ENCODE results near the gene TTC7B.

The TTC7B gene

DNA sequence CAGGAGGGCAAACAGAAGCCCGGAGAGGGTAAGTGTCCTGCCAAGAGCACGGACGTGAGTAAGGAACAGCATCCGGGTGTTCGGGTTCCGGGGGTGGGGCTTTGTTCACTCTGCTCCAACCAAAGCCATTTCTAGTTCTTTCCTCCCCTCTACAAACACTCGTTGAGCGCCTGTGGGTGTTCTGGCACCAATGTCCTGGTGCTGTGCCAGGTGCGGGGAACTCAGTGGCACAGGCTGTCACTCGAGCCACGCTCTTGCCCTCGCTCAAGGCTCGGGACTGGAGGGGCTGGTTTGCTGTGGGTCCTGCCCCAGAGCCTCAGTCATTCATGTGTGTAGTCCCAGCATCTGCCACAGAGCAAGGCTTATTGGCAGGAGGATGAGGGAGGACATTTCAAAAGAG, 261.9 kb downstream of the TTC7B start:
- DNase-seq = no peak

DNA sequence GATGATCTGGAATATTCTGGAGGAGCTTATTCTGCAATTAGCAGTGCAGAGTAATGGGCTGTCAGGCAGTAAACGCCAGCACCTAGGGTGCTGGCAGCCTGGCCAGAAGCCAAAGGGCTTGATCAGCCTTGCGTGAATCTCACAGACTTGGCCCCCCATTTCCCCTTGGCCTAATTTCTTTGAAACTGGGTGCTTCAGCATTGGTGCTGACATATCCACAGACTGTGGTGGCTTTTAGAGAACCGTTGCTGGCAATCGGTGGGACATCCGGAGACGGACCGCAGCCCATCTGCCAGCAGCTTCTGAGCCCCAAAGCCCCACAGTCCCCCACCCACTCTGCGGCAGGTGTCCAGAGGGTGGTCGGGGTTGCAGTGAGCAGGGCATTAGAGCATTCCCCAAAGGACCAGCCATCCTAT, 262.3 kb downstream of the TTC7B start:
- DNase-seq = no peak

DNA sequence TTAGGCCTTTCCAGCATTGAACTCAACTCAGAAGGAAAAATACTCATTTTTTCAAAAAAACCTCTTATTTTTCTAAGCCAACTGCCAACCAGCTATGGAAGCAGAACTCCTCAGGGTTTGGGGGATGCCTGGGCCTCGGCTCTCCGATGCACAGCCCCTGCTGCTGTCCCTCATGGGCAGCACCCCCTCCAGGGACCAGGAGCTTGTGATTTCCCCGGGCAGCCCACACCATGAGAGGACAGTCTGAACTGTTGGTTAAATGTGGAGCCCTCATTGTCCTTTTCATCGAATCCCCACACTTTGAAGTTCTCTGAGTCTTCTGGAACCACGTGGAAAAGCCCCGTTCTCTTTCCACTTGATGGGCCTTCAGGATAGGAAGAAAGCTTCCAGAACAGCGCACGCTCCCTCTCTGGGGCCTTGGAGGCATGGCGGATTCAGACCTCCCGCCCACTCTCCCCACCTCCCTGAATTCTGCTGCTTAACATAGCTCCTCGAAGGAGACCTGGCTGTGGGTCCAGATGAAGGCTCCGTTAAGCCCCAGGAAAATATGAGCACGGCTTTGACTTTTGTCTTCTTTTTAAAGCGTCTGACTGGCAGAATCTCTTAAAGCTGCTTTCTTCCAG, 262.8 kb downstream of the TTC7B start:
- DNase-seq = no peak

DNA sequence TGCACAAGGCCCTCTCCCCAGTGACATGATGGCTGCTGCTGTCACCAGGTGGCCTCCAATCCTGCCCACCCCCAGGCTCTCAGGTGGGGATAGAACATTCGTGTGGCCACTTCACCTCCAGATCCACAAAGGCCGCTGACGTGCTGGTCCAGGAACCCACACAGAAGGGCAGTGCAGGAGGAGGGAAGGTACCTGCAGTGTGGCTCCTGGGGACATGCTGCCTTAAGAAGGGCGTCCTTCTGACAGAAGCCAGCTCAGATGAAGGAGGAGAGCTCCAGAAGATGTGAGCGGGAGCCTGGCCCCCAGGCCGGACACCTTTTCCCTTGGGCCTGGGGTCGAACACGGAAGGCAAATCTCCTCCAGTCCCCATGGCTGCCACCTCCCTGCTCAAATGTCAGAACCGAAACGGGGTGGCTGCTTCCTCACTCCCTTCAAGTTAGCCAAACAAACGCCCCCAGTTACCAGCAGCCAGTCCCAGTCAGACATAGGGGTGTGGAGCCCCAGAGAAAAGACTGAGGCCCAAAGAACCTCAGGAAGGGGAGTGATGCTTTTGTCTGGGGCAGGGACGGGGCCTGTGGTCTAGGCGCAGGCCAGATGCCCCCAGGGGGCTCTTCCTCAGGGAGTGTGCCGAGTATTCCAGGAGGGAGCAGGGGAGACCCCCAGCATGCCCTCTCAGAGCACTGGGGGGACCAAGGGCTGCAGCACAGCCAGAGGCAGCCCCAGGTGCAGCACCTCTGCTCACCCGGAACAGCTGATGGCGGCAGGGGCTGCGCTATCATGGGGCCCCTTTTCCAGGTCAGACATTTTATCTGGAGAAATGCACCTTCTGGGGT, 263.5 kb downstream of the TTC7B start:
- no peak for DNase-seq

DNA sequence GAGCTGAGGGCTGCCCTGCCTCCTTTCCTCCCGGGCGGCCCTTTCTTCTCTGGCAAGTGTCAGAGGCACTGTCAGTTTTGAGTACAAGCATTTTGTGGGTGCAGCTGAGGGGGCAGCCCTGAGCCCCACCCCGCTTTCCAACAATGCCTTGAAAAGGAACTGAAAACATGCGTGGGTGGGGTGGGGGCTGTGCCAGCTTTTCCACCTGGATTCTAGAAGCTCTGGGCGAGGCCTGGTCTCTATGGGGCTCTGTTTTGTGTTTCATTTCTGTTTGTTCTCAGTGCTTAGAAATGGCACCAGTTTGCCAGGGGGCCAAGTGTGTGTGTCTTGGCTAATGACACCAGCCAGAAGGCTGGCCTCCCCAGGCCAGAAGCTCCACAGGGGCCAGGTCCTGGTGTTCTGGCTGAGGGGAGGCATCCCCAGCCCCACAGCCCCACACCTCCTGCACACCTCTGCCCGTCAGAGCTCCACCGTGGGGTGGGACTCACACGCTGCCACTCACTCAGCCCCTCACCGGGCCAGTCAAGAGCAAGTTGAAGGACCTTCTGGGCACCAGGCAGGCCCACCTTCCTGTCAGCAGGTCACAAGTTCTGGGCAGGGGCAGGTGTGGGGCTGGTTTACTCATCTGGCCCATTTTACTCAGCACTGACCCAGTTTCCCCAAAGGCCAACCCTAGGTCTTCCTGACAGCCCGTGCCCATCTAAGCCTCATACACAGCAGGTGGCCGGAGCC, 264.3 kb downstream of the TTC7B start:
- DNase-seq = no peak

DNA sequence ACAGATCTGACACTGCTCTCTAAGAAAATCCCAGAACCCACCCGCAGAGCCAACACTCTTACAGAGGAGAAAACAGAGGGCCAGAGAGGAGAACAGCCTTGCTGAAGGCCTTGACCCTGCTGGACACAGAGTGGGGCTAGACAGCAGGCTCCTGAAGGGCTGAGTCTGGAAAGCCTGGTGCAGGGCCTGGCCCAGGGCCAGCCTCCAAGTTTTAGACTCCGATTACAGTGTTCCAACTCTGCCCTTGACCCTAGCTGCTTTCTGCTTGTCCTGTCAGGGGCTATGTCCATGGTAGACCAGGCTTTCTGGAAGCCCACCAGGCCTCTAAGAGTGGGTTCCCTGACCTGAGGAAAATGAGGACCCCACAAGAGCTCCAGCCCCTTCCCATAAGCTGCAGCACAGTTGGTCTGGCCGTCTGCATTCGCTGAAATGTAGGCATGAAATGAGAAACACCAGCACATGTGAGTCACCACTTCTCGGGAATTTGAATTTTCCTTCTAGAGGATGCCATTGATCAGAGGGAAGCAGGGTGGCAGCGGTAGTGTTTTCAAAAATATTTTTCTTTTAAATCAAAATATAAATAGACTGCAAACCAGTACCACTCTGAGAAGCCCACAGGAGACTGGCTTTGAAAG, 265.0 kb downstream of the TTC7B start:
- DNase-seq = no peak

DNA sequence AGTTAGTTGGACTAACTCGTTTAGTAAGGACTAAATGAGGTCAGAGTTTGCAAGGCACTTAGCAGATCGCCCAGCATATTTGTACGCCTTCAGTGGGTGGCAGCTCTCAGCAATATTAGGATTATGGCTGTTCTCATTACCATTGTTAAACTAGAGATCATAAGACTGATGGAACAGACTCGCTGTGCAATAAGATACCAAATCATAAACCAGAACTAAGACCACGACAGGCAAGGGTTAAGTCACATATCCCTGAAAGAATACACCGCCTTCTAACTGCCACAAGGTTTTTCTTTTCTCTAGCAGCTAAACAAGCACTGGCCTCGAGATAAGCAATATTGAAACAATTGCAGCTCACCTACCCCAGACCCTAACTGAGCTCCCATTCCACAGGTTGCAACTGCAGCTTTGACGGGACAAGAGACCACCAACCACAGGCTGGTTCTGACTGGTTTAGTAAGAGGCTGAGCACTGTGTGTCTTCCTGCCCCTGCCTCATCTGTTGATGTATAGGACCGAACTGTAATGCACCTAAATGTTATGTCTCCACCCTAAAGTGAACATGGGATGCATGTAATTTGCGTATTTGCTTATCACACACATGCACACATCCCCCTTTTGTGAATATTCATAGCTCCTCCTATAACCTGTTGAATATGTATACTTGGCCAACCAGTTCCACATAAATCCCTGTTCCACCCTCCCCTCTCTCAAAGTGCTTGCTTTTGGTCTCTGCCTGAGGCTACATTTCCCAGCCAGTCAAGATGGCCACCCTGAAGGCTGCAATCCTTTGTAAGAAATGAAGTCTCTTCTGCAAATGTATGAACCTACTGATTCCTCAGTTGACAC, 266.2 kb downstream of the TTC7B start:
- DNase-seq = no peak

DNA sequence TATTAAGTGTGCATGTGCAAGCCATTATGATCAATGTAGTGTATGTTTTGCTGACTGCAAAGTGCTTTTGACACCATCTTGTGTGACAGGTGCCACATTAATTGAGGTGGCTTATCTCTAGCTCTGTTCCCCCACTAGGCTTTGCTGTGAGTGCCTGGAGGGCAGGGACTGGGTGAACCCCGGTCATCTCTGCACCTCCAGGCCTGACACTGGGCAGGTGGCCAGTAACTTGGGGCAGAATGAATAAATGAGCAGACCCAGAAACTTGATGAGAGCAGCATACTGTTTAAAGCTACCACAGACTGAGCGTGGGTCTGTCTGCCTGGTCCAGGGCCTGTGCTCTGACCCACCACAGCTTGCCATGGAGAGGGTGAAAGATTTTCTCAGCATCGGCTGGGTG, 267.8 kb downstream of the TTC7B start:
- DNase-seq = no peak

DNA sequence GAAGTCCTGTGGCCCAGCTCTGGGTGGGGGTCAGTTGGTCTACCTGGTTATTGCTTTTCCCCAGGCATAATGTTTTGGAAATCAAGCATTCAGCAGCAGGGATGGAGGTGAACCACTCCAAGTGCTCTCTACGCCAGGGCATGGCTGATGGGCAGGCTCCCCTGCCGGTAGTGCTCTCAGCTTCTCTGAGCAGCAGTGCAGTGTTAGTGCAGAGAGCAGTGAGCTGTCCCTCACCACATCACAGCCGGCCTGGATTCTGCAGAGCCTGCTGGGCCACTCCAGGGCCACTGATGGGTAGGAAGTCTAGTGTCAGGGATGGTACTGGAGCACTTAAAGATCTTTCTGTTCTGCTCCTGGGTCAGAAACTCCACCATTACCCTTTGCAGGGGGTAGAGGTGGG, 268.3 kb downstream of the TTC7B start:
- DNase-seq = no peak

DNA sequence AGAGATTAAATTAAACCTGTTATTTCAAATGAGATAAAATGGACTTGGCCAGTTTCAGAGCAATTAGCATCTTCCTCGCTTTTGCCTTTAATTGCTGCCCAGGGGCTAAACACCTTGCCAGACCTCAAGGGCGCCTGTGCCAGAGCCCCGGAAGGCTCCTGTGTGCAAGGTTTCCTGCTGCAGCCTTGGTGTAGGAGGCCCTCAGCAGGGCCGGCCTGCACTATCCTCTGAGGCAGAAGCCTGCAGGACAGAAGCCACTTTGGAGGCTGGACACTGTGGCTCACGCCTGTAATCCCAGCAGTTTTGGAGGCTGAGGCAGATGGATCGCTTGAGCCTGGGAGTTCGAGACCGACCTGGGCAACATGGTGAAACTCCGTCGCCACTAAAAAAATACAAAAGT, 269.0 kb downstream of the TTC7B start:
- no peak for DNase-seq

DNA sequence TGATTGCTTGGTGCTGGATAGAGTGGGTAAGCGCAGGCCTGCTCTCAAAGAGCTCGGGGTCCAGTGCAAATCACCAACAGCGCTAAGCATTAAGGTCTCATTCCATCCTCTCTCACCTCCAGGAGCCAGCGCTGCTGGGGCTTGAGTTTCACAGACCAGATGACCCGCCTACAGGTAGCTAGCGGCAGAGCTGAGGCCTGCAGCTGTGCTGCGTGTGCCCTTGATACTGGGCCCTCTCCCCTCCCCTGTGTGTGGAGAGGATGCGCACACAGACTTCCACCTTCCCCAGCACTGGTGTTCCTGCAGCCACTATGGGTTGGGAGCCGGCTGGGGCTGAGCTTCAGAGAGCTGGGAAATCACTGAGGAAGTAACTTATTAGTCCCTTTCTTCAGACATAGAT, 269.5 kb downstream of the TTC7B start:
- no peak for DNase-seq

DNA sequence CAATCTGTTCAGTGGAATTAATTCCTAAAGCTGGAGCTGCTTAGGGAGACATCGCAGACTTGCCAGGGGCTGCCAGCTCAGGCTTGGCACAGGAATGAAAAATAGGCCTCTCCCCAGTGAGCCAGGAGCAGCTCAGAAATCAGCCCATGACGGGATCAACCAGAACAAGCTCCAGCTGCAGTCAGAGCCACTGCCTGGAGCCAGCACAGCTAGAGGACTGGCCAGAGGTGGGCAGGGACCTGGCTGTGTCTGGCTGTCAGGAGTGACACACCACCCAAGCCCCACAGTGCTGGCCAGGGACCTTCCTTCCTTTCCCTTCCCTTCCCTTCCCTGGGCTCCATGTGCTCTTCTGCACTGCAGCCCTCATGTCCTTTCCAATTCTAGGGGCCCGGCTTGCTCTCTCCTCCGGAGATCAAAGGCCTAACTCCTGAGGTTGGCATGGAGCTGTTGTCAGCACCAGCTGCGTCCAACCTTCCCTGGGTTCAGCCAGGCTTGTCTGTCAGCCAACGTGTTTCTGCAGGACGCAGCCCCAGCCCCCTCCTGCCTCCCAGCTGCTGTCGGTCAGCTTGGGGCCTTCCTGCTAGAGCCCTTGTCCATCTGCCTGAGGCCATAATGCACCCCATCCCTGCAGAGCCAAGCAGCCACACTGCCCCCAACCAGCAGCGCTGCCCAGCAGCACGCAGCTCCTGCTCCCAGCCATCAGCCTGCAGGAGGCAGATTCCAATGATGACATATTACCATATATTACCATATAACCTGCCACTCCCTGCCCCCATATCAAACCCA, 270.1 kb downstream of the TTC7B start:
- no peak for DNase-seq

DNA sequence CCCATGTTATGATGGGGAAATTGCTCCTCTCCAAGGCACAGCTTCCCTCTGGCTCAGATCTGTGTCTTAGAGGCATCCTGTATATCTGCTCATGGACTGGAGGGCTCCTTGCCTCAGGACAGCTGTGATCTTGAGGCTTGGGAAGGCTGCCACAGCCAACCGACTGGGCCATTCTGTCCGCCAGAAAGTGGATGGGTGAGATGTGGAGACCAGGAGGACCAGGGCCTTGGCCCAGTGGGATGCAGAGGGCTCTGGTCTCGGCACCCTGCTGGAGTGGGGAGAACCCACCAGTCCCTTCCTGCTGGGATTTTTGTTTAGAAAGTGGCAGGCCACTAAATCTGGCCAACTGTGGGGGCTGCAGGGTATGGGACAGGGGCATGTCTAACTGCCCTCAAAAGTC, 270.8 kb downstream of the TTC7B start:
- DNase-seq = no peak

DNA sequence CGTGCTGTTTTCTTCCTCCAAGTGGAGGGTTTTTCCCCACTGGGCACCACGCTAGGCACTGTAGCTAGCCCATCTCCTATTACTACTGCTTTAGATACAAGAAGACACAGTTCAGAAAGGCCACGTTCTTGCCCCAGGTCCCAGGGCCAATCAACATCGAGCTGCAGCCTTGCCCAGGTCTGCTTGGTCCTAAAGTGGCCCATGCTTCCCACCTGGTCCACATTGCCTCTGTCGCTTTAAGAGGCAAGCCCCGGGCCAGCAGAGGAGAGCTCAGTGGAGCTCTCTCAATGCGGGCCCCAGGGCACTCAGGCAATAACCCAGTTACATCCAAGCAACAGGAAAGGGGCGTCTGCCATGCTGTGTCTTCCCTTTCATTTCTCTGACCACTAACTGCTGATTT, 271.3 kb downstream of the TTC7B start:
- no peak for DNase-seq

DNA sequence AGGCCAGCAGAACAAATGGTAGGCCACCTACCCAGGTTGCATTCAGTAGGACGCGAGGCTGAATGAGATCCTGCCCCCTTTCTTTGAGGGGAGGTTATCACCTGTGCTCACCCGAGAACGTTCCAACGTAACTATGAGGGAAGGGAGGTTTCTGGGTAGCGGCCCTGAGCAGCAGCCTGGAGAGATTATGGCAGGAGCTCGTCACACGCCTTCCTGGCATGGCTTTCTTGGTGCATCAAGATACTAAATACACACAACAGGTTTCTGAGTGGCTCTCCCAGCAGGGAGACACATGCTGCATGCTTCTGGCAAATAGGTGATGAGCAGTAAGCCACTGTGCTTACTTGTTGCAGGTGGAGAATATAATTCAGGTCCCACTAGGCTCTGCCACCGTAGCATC, 271.7 kb downstream of the TTC7B start:
- no peak for DNase-seq

DNA sequence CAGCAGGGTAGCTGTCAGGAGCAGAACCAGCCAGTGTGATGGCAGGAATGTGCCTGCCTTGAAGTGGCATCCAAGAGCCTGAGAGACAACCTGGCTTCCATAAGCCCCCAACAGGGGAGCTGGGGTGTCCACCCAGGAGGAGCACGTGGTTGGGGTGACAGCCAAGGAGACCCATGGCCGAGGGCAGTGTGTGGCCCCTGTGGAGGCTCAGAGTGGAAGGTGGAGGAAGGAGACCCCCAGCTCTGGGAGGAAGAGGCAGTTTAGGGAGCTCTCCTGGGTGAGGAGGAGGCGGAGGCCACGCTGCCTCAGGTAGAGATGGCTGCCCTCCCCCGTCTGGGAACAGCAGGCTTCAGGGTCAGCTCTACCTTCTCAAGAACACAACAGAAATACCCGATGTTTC, 272.4 kb downstream of the TTC7B start:
- DNase-seq = no peak

DNA sequence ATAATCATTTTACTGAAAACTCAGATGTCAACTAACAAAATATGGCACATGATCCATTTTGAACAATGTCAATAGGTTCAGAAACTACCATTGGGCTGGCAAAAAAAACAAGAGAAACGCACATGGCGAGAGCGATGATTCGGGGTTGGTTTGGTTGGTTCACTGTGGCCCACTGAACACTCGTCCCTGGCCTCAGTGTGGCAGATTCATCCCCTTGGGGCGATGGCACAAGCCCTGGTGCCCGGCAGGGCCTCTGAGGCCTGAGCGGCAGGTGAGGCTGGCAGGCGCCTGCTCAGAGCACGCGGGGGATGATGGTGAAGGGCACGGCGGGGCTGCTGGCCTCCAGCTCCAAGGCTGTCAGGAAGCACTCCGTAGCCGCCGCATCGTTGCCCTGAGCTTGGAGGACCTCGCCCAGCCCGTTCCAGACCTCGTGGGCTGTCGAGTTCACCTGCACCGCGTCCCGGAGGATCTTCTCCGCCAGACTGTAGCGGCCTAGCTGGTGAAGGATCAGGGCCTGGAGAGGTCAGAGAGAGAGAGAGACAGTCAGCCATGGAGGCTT, 275.1 kb downstream of the TTC7B start:
- DNase-seq = no peak

DNA sequence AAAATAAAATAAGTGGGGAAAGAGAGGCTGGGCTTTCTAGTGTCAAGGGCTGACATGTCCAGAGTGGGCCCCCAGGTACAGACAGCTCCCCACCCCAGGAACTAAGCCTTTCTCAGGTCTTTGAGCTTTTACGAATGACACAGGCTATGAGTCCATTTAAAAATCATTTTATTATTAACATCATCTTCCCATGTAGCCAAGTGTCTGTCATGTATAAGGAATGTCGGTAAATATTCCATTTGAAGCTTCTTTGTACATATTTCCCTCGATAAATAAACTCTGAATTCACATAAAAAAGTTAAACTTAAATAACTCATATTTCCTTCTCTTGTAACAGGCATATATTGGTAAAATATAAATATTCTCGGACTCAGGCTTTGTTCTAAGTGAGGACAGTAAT, 275.8 kb downstream of the TTC7B start:
- DNase-seq = no peak

DNA sequence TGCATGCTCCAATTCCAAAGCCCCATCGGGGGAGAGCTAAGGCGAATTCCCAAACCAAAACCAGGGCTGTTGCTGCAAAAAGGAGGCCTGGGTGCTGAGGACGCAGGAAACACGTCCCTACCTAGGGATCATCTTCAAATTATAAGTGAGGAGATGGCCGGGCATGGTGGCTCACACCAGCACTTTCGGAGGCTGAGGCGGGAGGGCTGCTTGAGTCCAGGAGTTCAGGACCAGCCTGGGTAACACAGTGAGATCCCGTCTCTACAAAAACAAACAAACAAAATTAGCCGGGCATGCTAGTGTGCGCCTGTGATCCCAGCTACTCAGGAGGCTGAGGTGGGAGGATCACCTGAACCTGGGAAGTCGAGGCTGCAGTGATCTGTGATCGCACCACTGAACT, 276.2 kb downstream of the TTC7B start:
- no peak for DNase-seq

DNA sequence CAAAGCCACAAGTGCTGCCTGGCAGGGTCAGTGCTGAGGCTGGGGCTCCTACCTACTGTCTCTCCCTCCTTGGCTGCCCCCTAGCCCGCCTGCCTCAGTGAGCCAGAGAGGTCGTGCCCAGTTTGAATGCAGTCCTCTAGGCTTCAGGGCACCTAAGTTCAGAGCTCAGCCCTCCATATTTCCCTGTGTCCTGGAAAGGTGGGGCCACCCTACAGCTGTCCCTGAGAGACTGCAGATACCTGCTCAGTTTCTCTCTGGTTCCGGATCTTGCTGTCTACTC, 276.8 kb downstream of the TTC7B start:
- DNase-seq = no peak

DNA sequence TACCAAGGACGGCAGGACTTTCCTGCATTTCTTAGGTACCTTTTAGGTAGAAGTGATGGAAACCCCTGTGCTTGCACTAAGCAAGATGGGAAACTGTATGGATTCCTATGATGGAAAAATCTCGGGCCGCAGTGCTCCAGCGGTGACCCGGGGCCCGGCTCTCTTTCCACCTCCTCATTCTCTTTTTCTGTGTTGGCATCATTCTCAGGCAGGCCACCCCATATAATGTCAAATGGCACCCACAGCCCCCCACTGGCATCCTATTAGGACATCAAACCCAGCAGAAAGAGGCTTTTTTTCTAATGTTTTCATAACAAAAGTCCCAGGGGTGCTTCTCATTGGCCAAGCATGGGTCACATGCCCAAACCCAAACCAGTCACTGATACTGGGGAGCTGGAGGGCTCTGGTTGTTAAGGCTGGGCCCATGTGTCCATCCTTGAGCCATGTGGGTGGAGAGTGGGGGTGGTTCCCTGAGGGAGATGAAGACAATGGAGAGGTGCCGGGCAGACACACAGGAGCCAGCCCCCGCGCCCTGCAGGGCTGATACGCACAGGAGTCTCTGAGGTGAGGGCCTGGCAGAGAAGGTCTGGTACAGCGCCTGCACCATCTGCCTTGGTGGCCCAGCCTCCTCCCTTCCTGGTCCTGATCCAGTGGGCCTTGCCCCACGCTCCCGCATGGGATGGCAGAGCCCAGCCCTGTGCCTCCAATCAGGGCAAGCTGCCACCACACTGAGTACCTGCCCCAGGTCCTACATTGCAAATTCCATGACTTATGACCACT, 277.3 kb downstream of the TTC7B start:
- DNase-seq = no peak

All from GOT3 (cell line).